Pancreas (tissue), 10 donors: ENCODE measurements around the gene ASIC3. TPM values are rescaled to one million over a fixed set of nuclear protein-coding genes. Genes with fewer than 3 reads are reported as not detected.
A peak's percentile ranks its signal among the peaks of the same experiment; 100 is the strongest.

ENCODE experiments used
- ATAC-seq, 4 donors: fragments of 200-7000 bp; cut with Tn5 transposase; one replicate each; pipeline versions ENCODE4 v1.8.0 to v1.9.1; 2020; ENCODE audit warnings: mild to moderate bottlenecking in 4 of 4, moderate library complexity in 4 of 4
- DNase-seq, 6 donors: peaks; one replicate each; pipeline ENCODE4 v3.0.0-alpha.2; 2020
- FAIRE-seq: peaks from 2 replicates; lab custom pipeline; 2012; peaks lifted over from hg19 to GRCh38; lab: Jason Lieb, UNC
- H3K27ac ChIP-seq, 4 donors: fragments of 200-600 bp; sonication (generic); 1 replicate in 3 of 4; 2 replicates in 1 of 4; pipeline versions ENCODE4 v1.5.0 to v1.8.0; 2020
- H3K27me3 ChIP-seq, 4 donors: fragments of 200-600 bp; one replicate each; pipeline ENCODE4 v1.8.0; 2021
- H3K36me3 ChIP-seq, 3 donors: fragments of 200-600 bp; sonication (generic) in 1 of 3; one replicate each; pipeline versions ENCODE4 v1.5.0 to v1.8.0; 2020 to 2021
- H3K4me1 ChIP-seq, 3 donors: fragments of 200-600 bp; one replicate each; pipeline ENCODE4 v1.8.0; 2021
- H3K4me3 ChIP-seq, 4 donors: fragments of 200-600 bp; sonication (generic) in 2 of 4; one replicate each; pipeline versions ENCODE4 v1.5.0 to v1.8.0; 2020 to 2021
- H3K9me3 ChIP-seq, 4 donors: fragments of 200-600 bp; one replicate each; pipeline ENCODE4 v1.8.0; 2021
- CTCF ChIP-seq, 4 donors: fragments of 200-600 bp; sonication (generic) in 3 of 4; IDR thresholded peaks; one replicate each; pipeline versions ENCODE4 v1.5.0 to v1.8.0; 2021; ENCODE audit warnings: antibody characterized with exemption in 4 of 4
- WGBS, 2 donors: extraction: QIAGEN DNeasy Blood & Tissue Kit; methylation state at CpG; one replicate each; pipeline ENCODE4 v1.1.7; 2013; 5-methylcytosine and 5-hydroxymethylcytosine counted together
- intact Hi-C, 3 donors: fragments of 100-400 bp; cut with DNase I; formaldehyde crosslinking; loops; one replicate each; pipeline versions ENCODE4 v1.11.1 to v1.14.2; 2022
- polyA plus RNA-seq, 2 donors: library from polyadenylated mRNA; stranded (reverse); fragments of 200-250 nt; gene quantifications; one replicate each; pipeline ENCODE4 v1.2.3, GENCODE V29; 2013
- total RNA-seq, 6 donors: library from RNA; stranded (reverse); fragmentation: NEBNext Ultra II Directional in 4 of 6; extraction: Animal tissue kit (Norgen Biotek cat#: 25700) in 4 of 6; gene quantifications; one replicate each; pipeline versions ENCODE4 v1.2.1 to v1.2.4, GENCODE V29; 2021 to 2023
- donor health status: healthy with polysubstance abuse.
- donor health status: DM: no; HTN: no; CAD: no; lungs with moderate emphysema.
- donor health status: DM: no; HTN: no; CAD: no.
- donor health status: control.
- donor health status: control.
- donor health status: Bipolar disorder and iron deficiency.
- donor health status: DM: yes; HTN: yes; CAD: no.
- donor health status: DM: no; HTN: no; CAD: no.
- donor health status: DM: no; HTN: no; CAD: no.
- donor health status: DM: yes; HTN: yes; CAD: no.

The ASIC3 gene
- total and polyA plus RNA-seq, 8 donors, result 0.47 to 8.7 (median 0.83) TPM

GRCh38 chr7:151076863-151077704 is 28.8 kb downstream of the ASIC3 start:
- H3K36me3 ChIP-seq, result peaks cover 0 to 28% (median 13%) of the 10 kb centered on the region in 3 donors
- 66 to 67% methylated on average over 32 to 33 of the region's 33 CpGs for WGBS, 2 donors
- intact Hi-C loops, result no loop called here
- H3K27me3 ChIP-seq, result no peaks in the 10 kb centered on the region
- ATAC-seq (no peak), DNase-seq (peak in 2 of 6 donors; percentile 38 to 84), FAIRE-seq (no peak)
- H3K27ac ChIP-seq, result no peak overlapping the region
- no peak overlapping the region for H3K4me3 ChIP-seq
- H3K9me3 ChIP-seq, result no peaks in the 10 kb centered on the region
- TF ChIP-seq CTCF (IDR thresholded peaks at IDR 0.05), result no peak
- H3K4me1 ChIP-seq, result peaks cover 7 to 23% (median 11%) of the 10 kb centered on the region in 3 donors

GRCh38 chr7:151077705-151078232 is 29.4 kb downstream of the ASIC3 start:
- FAIRE-seq (no peak), ATAC-seq (no peak), DNase-seq (peak in 3 of 6 donors; percentile 11 to 75 (median 29))
- H3K36me3 ChIP-seq, result peaks cover 0 to 25% (median 6%) of the 10 kb centered on the region in 3 donors
- peaks cover 11 to 29% (median 16%) of the 10 kb centered on the region in 3 donors for H3K4me1 ChIP-seq
- no peak overlapping the region for H3K4me3 ChIP-seq
- intact Hi-C loops, result loop anchor here in 1 of 3 donors (2.0 kb wide), 1 partner anchor 13 kb away; no protein-coding TSS in a partner anchor
- no peaks in the 10 kb centered on the region for H3K9me3 ChIP-seq
- H3K27me3 ChIP-seq, result no peaks in the 10 kb centered on the region
- H3K27ac ChIP-seq, result no peak overlapping the region
- WGBS, 2 donors, result 54 to 66% methylated on average over 10 of the region's 10 CpGs
- TF ChIP-seq CTCF (IDR thresholded peaks at IDR 0.05), result no peak

- H3K4me1 ChIP-seq, result peaks cover 11 to 29% (median 16%) of the 10 kb centered on the region in 3 donors
- no peak overlapping the region for H3K27ac ChIP-seq
- peak in 2 of 6 donors; percentile 24 to 75 for DNase-seq
- FAIRE-seq, result no peak
- no peak for TF ChIP-seq CTCF (IDR thresholded peaks at IDR 0.05)
- H3K4me3 ChIP-seq, result no peak overlapping the region
- H3K27me3 ChIP-seq, result no peaks in the 10 kb centered on the region
- intact Hi-C loops, result loop anchor here in 1 of 3 donors (2.0 kb wide), 1 partner anchor 14 kb away; no protein-coding TSS in a partner anchor
- H3K9me3 ChIP-seq, result no peaks in the 10 kb centered on the region
- WGBS, 2 donors, result 47 to 52% methylated on average over 22 of the region's 22 CpGs
- ATAC-seq, result no peak
- peaks cover 0 to 23% (median 4%) of the 10 kb centered on the region in 3 donors for H3K36me3 ChIP-seq
Observed at GRCh38 chr7:151078233-151079040, 30.1 kb downstream of the ASIC3 start.

GRCh38 chr7:151079199-151079910 is 31.0 kb downstream of the ASIC3 start:
- peak in 2 of 6 donors; percentile 28 to 72 for DNase-seq
- Histone ChIP-seq H3K4me1 (peaks cover 18 to 37% (median 21%) of the 10 kb centered on the region in 3 donors), H3K9me3 (no peaks in the 10 kb centered on the region), H3K36me3 (peaks cover 0 to 14% (median 4%) of the 10 kb centered on the region in 3 donors), H3K27me3 (no peaks in the 10 kb centered on the region), H3K4me3 (peak overlapping the region in 3 of 4 donors; percentile 94 to 99 (median 95)), H3K27ac (no peak overlapping the region)
- FAIRE-seq, result no peak
- no peak for TF ChIP-seq CTCF (IDR thresholded peaks at IDR 0.05)
- 58 to 71% methylated on average over 27 of the region's 27 CpGs for WGBS, 2 donors
- no peak for ATAC-seq
- intact Hi-C loops, result loop anchor here in 1 of 3 donors (2.0 kb wide), 1 partner anchor 15 kb away; no protein-coding TSS in a partner anchor
